Measurements from ENCODE around the gene PBX1.

Gene PBX1

DNA sequence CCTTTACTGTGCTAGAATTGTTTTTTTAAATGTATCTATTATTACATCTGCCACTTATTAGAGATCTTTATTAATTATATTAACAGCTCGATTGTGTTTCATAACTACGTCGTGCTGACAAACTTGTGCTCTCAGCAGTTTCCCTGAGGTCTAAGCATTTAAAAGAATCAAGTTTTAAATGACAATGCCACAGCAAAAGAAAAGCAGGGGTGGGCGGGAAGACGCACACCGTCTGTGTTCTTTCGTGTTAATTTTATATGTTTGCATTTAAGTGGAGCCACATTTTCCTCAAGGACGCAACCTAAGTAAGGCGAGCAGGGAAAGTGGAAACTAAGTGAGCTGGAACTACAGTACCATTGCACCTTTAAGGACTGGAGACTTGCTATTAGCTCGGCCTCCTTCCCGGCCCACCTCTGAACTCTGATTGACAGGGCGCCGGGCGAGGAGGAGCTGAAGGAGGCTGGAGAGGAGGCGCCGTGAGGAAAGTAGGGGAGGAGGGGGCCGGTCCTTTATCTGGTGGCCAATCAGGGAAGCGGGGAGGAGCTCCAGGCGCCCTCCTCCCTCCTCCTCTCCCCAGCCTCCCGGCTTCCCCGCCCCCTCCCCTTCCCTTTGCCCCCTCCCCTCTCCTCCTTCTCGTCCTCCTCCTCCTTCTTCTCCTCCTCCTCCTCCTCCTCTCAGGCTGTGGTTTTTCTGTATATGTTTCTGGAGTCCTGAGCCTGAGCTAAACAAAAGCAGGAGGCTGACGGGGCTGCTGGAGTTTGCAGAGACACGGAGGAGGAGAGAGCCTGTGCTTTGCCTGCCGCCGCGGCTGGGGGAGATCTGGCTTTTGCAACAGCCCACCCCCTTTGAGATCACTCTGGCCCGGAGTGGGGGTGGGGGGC is at the start of gene PBX1:
Gene PBX1 (plus strand): TSS at position 724 of the 881 bp plus-strand sequence.
- H3K4me3 ChIP-seq (ENCODE audit: control insufficient read depth, low read depth, low read length) = peak within 1 kb of the TSS; percentile 53
- no peak for TF ChIP-seq CTCF (IDR thresholded peaks at IDR 0.05; ENCODE audit: control insufficient read depth, insufficient read depth, low read depth, low read length, missing control alignments)
- peak; percentile 92 for DNase-seq (ENCODE audit: low read depth)

GRCh38 chr1:164510435-164510834 is 48.5 kb upstream of the PBX1 start:
- DNase-seq (ENCODE audit: low read depth) = peak; percentile 11
- TF ChIP-seq CTCF (IDR thresholded peaks at IDR 0.05; ENCODE audit: control insufficient read depth, insufficient read depth, low read depth, low read length, missing control alignments) = peak; percentile 38
- no peak overlapping the region for H3K4me3 ChIP-seq (ENCODE audit: control insufficient read depth, low read depth, low read length)

DNA sequence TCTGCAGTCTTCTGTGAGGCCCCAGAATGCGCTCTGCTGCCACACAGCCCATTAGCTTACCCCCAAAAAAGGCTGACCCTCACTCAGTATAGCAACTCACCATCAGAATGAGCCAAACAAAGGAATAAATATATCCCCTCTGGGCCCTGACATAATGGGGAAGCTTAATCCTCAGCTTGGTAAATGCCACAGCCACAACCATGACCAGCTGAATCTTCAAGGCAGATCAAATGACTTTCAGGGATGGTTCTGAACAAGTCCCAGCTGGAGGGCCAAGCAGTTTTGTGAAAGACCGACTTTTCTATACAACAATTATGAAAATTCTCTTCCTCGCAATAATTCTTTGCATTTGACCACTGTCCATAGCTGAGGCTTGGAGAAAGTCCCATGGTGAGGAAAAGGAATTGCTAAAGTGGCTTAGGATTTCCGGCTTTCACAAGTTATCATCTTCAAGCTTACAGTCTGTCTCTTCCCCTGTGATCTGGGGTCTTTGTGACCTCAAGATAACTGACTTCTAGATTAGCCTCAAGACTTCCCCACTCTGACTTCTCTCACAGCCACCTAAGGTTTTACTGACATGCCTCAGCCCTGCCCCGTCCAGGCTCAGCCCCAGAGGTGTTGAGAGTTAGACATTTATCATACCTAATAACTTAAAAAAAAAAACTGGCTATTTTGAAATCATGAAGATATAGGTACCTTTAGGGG is 47.8 kb upstream of the PBX1 start:
- H3K4me3 ChIP-seq (ENCODE audit: control insufficient read depth, low read depth, low read length) = no peak overlapping the region
- DNase-seq (ENCODE audit: low read depth) = no peak
- TF ChIP-seq CTCF (IDR thresholded peaks at IDR 0.05; ENCODE audit: control insufficient read depth, insufficient read depth, low read depth, low read length, missing control alignments) = no peak

GRCh38 chr1:164515231-164515630 is 43.8 kb upstream of the PBX1 start:
- no peak overlapping the region for H3K4me3 ChIP-seq (ENCODE audit: control insufficient read depth, low read depth, low read length)
- TF ChIP-seq CTCF (IDR thresholded peaks at IDR 0.05; ENCODE audit: control insufficient read depth, insufficient read depth, low read depth, low read length, missing control alignments) = no peak
- DNase-seq (ENCODE audit: low read depth) = no peak

DNA sequence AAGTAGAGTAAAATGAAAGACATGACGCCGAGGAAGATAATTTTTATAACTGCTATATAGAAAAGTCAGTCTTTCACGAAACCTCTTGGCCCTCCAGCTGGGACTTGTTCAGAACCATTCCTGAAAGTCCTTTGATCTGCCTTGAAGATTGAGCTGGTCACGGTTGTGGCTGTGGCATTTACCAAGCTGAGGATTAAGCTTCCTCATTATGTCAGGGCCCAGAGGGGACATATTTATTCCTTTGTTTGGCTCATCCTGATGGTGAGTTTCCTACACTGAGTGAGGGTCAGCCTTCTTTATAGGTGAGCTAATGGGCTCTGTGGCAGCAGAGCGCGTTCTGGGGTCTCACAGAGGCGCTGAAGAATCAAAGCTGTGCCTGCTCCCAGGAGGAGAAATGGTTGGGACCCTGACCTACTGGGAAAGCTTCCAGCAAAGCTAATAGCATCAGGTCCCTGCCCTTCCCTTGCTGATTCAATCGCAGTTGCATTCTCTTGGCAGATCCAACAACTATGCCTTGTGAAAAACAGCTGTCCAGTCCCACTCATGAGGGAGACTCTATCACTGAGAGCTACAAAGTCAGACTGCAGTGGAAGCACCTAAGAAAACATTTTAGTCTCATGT is 43.2 kb upstream of the PBX1 start:
- no peak for DNase-seq (ENCODE audit: low read depth)
- TF ChIP-seq CTCF (IDR thresholded peaks at IDR 0.05; ENCODE audit: control insufficient read depth, insufficient read depth, low read depth, low read length, missing control alignments) = no peak
- H3K4me3 ChIP-seq (ENCODE audit: control insufficient read depth, low read depth, low read length) = no peak overlapping the region

DNA sequence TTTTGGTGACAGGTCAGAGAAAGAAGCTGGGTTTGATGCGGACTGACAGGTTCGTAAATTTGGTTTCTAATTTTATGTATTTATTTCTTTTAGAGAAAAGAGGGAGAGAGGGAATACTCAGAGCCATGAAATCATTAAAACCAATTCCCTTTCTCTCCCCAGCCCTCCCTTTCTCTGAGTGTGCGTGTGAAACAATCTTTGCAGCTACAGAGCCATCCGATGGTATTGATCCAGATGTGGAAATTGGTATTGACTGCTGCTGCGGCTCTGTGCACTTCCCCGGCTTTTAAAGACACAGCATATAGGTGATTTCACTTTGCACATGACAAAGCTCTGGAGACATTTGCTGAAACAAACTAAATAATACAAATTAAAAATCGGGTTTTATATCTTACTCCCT is 42.4 kb upstream of the PBX1 start:
- H3K4me3 ChIP-seq (ENCODE audit: control insufficient read depth, low read depth, low read length) = no peak overlapping the region
- no peak for TF ChIP-seq CTCF (IDR thresholded peaks at IDR 0.05; ENCODE audit: control insufficient read depth, insufficient read depth, low read depth, low read length, missing control alignments)
- DNase-seq (ENCODE audit: low read depth) = no peak
